GM19023 (cell line): Measurements from ENCODE around the gene AP4B1.

ENCODE experiments used
- ATAC-seq: cut with Tn5 transposase; IDR thresholded peaks from one replicate; pipeline ENCODE4 v1.9.1; 2021; ENCODE audit warnings: mild to moderate bottlenecking, moderate library complexity; ENCODE audit not compliant: unreplicated experiment

AP4B1 gene

DNA sequence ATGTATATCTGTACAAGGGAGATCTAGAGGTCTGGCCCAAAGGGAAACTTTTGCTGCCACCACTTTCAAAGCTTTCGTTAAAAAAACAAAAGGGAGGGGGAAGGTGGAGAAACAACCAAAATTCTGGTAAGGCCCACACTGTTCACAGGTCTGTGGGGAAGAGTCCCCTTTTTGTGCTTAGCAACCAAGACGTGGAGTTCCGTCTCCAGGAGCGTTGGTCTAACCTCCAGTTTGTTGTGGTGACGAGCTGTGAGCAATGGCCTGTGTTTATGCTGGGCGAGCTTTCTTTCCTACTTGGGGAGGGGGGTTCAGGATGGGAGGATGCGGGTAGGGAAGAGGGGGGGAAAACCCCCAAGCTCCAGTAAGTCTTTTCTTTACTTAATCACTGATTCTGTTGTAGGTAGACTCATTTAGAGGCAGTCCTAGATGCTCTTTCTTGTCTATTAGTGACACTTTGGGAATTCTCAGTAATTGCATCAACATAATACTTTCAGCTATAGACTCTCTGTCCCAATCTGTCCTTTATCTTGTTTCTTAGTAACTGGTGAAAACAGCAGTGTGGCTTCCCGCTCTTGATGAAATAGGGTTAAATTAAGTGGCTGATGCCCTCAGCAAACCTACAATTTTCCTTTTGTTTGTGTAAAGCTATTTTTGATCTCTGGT is 26.0 kb upstream of the AP4B1 start:
- ATAC-seq = peak; percentile 28

DNA sequence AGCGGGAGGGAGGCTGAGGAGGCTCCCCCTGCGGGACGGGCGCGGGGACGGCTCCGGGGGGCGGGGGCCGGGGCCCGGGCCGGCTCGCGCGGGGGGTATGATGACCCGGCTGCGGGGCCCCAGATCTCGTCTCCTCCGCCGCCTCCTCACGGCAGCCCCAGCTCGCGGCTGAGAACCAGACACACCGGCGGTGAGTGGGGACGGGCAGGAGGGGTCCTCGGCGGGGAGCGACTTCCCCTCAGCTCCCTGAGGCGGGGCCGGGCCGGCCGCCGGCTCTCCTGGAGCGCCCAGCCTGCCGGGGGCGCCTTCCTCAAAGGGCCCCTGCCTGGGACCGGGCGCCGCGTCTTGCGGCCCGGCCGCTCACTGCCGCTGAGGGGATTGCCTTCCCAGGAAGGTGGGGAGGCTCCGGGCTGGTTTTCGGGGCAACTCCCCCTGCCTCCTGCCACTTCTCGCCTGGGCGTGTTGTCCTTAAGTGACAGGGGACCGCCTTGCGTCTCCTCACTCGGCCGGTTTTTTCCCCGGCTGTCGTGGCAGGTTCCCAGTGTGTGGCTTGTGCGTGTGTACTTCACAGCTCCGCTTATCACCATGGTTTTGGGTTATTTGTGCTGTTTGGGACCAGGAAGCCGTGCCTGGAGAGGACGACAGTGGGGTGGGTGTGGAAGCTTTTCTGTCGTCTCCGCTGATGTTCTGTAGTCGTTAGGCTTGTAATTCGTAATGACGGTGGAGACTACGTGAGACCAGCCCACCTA is 25.3 kb upstream of the AP4B1 start:
- ATAC-seq = peak; percentile 39

DNA sequence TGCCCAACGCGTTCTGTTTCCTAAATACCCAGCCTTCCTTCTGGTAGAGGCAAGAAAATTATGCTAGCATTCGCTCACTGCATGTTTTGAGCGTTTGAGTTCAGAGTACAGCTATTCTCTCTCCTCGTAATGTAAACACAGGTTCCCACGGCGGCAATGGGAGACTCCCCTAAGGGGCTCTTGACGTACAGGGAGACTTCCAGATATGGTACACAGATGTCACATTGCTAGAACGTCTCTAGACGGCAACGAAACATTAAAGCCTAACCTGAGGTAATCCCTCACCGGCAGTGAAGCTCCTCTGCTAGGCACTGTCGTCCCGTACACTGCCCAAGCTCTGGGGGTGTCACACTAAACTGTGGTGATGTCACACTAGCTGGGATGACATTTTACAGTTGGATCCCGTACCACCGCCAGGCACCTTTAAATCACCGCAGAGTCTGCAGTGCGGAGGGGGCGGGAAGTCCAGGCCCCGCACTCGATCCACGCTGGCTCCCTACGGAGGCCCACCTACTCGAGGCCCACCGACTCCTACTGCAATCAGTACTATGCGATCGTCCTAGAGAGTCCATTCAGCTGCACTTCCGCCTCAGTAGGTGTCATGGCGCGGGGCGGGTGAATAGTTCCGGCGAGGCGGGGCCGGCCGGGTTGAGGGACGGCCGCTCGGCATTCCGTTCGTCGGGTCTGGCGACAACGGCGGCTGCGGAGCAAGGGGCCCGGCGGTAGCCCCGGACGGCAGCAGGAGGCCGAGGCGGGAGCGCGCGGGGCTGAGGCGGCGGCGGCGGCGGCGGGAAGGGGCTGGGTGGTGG is 24.5 kb upstream of the AP4B1 start, which contains the start of gene HIPK1:
Gene HIPK1 (plus strand): TSS at position 384 of the 809 bp plus-strand sequence.
- ATAC-seq = peak; percentile 68

DNA sequence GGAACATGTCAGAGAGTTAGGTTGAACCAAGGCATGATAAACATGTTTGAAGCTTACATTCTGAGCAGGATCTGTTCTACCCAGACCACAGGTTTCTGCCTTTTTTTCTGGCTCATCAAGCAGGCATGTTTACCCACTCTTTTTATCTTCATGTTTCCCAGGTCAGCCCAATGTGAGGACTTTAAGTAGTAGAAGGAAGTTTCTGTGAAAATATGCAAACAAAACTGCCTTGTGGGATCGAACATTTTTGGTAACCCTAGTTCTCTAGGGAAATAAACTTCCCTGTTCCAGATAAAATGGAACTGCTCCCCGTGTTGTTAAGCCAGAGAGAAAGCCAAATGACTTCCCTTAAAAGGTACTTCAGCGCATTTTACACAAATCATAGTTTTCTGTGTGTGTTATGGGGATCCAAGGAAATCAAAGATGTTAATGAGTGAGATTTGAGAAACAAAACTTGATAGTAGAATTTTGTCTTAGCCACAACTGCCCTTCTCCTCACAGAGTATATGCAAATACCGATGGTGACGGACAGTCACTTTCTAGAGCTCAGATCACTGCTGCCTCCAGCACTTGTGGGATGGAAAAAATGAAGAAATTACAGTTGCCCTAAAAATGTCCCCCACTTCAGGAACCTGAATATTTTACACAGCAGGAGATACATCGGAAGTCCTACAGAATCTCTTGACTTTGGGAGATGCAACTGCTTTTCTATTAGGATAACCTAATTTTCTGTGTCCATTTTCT is 23.8 kb upstream of the AP4B1 start:
- no peak for ATAC-seq

DNA sequence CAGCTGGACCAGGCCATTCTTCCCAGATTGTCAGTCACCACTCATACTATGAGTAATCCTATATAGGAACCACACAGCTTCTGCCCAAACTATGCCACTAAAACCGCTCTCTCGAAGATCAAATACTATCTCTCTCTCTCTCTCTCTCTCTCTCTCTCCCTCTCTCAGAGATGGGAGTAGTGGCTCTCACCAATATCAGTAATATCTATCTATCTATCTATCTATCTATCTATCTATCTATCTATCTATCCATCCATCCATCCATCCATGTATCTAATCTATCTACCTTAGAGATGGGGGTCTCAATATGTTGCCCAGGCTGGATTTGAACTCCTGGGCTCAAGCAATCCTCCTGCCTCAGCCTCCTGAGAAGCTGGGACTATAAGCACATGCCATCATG is 19.9 kb upstream of the AP4B1 start:
- no peak for ATAC-seq

DNA sequence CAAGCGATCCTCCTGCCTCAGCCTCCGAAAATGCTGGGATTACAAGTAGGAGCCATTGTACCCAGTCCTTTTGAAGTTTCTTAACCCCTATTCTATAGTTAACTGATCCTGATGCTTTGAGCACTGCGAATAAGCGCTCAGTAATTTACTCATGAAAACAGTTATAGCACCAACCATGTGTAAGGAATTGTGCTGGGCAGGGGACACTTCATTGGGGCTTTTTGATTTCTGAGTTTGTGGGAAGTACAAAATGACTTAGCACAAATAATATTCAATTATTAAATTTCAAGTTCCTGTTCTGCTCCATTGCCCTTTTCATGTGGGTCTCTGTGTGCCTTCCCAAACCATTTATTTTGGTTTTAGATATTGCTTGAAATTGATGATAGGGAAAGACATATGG is 18.4 kb upstream of the AP4B1 start:
- ATAC-seq = no peak

DNA sequence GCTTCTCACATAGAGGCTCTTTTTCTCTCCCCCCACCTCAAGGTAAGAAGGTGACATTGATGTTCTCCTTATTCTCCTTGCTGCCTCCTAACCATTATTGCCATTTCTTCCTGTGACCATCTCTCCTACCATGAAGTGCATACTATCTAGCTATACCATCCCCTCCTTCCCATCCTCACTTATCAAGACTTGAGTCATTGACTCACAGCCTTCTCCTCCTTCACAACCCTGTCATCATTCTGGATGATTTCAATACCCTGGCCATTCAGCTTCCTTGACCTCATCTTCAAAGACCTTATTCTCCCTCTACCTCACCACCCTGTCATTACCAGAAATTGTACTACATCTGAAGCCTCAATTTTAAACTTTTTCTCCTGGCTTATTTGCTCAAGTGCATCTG is 13.6 kb upstream of the AP4B1 start:
- ATAC-seq = no peak

DNA sequence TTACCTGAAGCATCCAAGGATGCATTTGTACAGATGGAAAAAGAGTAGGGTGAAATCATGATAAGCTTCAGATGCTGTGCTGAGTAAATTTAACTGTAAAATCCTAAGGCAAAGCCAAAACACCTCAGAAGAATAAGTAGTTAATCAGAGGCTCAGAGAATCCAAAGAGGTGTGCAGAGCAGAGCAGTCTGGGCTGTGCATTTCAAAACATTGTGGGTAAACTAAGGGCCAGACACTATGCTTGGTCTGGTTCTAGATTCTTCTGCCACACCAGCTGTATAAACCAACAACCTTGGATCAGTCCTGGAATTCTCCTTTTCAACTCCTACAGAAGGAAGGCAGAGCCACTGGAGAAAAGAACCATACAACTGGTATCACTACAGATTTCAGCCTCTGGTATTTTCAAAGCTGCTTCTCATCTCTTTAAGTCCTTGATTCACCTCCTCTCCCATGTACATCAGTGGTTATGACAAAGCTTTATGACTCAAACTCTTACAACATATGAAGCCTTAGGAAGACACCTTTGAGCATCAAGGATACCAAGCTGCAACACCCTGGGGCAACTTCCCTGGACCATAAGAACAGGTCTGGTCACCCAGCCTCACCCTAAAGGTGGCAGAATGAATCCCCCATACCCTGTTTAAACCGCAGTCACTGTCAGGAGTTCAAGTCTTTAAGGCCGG is 12.9 kb upstream of the AP4B1 start:
- ATAC-seq = no peak

DNA sequence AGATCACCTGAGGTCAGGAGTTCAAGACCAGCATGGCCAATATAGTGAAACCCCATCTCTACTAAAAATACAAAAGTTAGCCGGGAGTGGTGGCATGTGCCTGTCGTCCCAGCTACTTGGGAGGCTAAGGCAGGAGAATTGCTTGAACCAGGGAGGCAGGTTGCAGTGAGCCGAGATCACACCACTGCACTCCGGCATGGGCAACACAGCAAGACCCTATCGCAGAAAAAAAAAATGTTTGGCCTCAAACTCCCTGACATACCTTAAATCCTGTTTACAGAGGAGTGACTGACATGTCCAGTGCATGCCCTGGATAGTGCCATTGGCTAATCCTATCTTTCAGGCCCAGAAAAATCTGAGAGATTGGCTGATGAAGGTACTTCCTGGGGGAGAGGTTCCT is 12.4 kb upstream of the AP4B1 start:
- no peak for ATAC-seq

DNA sequence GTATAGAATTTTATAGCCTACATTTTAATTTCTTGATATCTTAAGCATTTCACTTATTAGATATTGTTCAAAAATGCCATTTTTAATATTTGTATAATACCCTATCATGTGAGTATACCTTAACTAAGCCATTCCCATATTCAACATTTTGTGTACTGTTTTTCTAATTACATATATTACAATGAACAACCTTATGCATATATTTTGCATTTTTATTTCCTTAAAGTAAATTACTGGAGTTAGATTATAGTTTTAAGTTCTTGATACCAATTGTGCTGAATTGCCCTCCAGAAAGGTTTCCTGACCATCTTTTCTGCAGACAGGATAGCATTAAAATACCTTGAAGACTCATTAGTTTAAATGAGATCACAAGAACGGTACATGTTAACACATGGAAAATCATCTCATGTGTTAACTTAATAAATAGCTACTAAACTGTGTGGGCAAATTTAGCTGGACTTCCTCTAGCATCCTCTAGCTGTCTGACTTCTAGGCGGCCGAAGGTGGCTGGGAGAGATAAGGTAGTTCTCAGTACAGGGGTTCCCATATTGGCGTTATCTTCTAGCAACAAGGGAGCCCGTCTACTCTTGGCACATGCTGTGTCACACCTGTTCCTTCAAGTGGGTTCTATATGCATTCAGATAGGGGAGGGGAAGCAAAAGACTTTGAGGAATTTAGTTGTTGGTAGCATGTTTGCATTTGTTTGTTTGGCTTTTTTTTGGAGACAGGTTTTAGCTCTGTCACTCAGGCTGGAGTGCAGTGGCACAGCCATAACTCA is 9.5 kb upstream of the AP4B1 start:
- ATAC-seq = no peak

DNA sequence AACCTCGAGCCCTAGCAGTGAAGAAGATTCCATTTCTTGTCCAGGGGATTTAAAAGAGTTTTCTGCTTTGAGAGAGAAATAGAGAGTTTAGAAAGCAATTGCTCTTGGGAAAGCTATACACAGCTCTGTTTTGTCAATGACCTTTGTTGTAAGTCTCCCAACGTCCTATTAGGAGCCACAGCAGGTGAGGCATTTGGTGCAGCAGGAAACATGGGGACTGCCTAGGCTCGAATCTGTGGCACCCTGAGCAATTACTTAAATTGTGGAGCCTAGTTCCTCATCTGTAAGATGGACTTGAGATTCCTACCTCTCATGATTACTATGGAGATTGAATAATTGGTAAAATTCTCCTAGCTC is 8.7 kb upstream of the AP4B1 start:
- ATAC-seq = no peak

DNA sequence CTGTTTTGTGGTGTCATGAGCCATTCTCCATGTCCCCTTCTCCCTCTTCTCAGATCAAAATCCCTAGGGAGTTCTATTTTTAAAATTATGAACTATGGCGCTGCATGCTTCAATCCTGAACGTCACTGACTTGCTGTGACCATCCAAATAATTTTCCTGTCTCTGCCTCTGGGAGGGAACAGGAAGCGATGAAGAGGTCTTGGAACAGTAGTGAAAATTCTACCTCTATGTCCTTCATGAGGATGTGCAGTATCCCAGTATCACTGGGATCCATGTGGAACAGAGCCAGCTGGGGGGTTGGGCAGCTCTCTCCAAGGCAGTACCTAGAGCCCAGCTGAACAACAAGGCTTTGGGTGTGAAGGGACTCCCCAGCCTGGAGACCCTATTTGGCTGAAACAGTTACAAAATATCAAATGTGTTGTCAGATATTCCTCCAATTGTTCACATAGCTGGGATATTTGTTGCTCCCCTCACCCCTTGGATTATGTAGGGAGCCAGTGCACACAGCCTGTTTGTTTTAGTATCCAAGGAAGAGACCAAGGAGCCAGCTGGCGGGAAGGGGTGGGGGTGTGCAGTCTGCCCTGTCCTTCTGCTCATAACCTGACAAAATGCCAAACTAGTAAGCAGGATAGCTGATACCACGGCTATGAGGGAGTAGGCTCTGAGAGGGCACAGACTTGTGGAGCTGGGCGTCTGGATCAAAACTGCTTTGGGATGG is 8.2 kb upstream of the AP4B1 start:
- ATAC-seq = no peak

DNA sequence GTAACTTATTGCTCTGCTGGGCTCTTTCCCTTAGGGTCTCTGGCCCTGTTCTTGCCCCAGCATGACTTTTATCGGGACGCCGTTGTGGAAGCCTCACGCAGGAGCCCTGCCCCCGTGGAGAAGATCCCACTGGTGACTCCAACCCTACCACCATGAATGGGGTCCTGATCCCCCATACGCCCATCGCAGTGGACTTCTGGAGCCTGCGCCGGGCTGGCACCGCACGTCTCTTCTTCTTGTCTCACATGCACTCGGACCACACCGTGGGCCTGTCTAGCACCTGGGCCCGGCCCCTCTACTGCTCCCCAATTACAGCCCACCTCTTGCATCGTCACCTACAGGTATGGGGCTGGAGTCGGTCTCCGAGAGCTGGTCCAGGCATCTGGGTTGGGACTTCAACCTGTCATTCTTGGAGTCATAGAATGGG is 849 bp upstream of the AP4B1 start:
- ATAC-seq = no peak

DNA sequence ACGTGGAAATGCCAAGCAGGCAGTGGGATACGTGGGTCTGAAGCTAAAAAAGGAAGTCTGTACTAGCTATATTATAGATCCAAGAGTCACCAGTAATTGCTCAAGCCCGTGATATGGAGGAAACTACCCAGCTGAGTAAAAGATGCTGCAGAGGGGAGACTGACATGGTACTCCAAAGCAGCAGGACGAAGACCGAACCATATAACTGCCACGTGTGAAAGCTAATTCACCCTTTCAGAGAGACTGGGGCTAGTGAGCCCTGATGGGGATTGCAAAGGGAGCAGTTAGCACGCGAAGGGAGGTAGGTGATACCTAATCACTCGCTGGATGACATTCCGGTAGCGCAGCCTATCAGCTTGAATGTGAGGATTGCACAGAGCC is 316 bp downstream of the AP4B1 start:
- ATAC-seq = peak; percentile 33

DNA sequence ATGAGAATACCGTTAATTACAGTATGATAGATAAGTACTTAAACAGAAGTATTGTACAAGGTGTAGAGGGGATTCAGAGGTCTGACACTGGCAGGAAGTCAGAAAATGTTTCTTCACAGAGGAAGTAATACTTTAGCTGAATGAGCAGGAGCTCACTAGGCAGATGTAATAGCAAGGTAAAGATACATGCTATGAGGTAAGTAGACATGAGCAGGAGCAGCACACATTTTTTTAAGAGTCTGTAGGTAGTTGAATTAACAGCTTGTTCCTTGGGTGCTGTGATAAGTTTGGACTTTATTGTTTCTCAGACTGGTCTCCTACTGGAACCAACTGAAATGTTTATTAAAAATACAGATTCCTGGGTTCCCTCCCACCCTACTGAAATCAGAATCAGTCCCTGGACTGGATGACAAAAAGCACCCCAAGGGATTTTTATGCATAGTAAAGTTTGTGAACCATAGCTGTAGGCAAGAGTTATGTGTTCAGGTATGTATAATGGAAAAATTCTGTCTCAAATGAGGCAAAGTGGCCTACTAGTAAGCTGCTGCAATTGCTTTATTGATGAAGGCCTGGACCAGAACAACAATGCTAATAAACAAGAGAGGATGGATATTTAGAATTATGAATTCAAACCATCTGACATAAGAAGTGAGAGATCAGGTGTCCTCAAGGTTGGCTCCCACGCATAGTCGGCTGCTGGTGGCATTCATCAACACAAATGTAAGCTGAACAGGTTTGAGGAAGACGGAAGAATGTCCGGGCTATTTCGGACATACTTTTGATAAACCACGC is 902 bp downstream of the AP4B1 start:
- no peak for ATAC-seq

DNA sequence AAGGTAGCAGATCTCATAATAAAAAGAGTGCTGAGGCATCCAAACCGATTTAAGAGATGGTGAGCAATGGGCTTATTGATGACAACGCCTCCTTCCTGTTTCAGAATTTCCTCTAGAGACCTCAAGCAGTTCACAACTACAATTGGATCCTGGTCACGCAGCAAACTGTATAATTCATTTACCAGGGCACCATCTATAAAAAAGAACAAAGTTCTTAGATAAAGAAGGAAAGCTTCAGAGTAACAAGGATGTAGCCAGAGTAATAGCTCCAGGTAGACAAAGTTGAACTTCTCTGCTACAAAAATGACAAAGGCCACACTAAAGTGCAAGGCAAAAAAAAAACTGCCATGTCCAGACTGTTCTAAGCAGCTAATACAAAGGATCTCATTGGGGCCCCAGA is 3.4 kb downstream of the AP4B1 start:
- no peak for ATAC-seq

DNA sequence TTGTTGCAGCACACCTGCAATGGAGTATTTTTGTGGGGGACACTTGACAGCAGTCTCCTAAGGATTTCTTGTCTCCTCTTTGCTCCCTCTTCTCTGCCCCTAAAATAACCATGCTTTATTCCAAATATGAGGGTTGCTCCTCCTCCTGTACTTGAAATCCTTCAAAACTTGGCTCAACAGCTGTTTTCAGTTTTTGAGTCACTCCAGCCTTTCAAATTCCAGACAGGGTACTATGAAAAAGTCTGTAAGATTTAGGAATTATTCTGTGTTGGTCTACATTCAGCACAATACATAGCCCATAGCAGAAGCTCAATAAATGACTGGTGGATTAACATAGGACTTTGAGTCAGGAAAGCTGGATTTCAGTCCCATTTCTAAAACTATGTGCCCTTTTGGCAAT is 5.5 kb downstream of the AP4B1 start:
- no peak for ATAC-seq

DNA sequence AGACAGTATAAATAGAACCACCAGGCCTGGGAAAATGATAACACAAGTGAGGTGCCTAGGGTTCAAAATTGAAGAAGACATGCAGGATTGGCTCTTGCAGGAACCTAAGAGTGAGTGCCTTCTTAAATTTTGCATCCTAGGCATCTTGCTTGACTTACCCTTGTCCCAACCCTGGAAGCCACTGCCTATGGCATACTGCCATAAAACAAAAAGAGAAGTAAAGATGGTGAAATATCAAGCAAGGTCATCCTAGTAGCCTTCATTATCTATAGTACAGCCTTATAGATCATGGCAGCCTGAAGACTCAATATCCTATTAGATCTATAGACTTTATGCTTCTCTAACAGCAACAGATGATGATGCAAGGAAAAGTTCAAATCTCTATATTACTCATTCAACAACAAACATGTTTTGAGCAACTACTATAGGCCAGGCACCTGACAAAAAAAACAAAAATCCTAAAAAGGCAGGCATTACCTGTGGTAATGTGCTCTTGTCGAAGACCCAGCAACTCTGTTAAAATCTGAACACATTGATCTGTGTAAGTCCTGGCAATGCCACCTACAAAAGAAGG is 6.3 kb downstream of the AP4B1 start:
- ATAC-seq = no peak
